CD4-positive, CD25-positive, alpha-beta regulatory T cell (primary cell): ENCODE measurements around the gene PTP4A1. TPM values are rescaled to one million over a fixed set of nuclear protein-coding genes. Genes with fewer than 3 reads are reported as not detected.

Source experiments
- ATAC-seq, 2 donors: fragments of 150-1000 bp; cut with Tn5 transposase; one replicate each; pipeline ENCODE4 v1.10.0; 2021; ENCODE audit warnings: low read depth in 2 of 2, moderate number of reproducible peaks in 2 of 2, moderate library complexity in 1 of 2
- DNase-seq, 3 donors: peaks; one replicate each; pipeline versions ENCODE4 v3.0.0 to v3.0.0-alpha.2; 2012 to 2022; ENCODE audit warnings: mixed read lengths in 1 of 3
- H3K27ac ChIP-seq: one replicate; pipeline ENCODE4 v1.7.0; 2013; ENCODE audit warnings: mild to moderate bottlenecking, low read length; ENCODE audit not compliant: insufficient read depth, poor library complexity, severe bottlenecking
- H3K27me3 ChIP-seq: one replicate; pipeline ENCODE4 v1.7.0; 2013; ENCODE audit warnings: low read length; ENCODE audit not compliant: control insufficient read depth, insufficient read depth
- H3K36me3 ChIP-seq: one replicate; pipeline ENCODE4 v1.7.0; 2013; ENCODE audit warnings: mild to moderate bottlenecking, low read length, moderate library complexity; ENCODE audit not compliant: control insufficient read depth, insufficient read depth
- H3K4me1 ChIP-seq: 2 replicates; pipeline ENCODE4 v1.7.0; 2013; ENCODE audit warnings: mild to moderate bottlenecking, low read length; ENCODE audit not compliant: insufficient read depth, control insufficient read depth, poor library complexity, severe bottlenecking
- H3K4me3 ChIP-seq: one replicate; pipeline ENCODE4 v1.7.0; 2013; ENCODE audit warnings: low read depth, mild to moderate bottlenecking, low read length, moderate library complexity
- H3K9me3 ChIP-seq, 2 experiments: 1 replicate in 1 of 2; 2 replicates in 1 of 2; pipeline ENCODE4 v1.7.0; 2013; ENCODE audit warnings: low read length in 2 of 2, mild to moderate bottlenecking in 1 of 2, moderate library complexity in 1 of 2; ENCODE audit not compliant: control insufficient read depth in 2 of 2
- H3K27ac Mint-ChIP-seq, 3 donors: one replicate each; pipeline ENCODE4 v1.8.0; 2020 to 2022; ENCODE audit warnings: mild to moderate bottlenecking in 3 of 3, mixed read lengths in 3 of 3, moderate library complexity in 2 of 3
- H3K27me3 Mint-ChIP-seq: one replicate; pipeline ENCODE4 v1.8.0; 2022; ENCODE audit warnings: mild to moderate bottlenecking, mixed read lengths
- H3K36me3 Mint-ChIP-seq: one replicate; pipeline ENCODE4 v1.8.0; 2020; ENCODE audit warnings: mixed read lengths
- H3K4me1 Mint-ChIP-seq, 4 donors: one replicate each; pipeline ENCODE4 v1.8.0; 2020 to 2022; ENCODE audit warnings: mixed read lengths in 4 of 4, mild to moderate bottlenecking in 1 of 4
- H3K4me3 Mint-ChIP-seq, 4 donors: one replicate each; pipeline ENCODE4 v1.8.0; 2020 to 2022; ENCODE audit warnings: mild to moderate bottlenecking in 4 of 4, mixed read lengths in 4 of 4, moderate library complexity in 3 of 4
- H3K9me3 Mint-ChIP-seq, 7 donors: one replicate each; pipeline ENCODE4 v1.8.0; 2020 to 2022; ENCODE audit warnings: mixed read lengths in 7 of 7, mild to moderate bottlenecking in 3 of 7, moderate library complexity in 2 of 7
- polyA plus RNA-seq, 4 donors: library from polyadenylated mRNA; unstranded; fragments of 300-500 nt; fragmentation: Illumina TruSeq; gene quantifications; one replicate each; pipeline ENCODE4 v1.2.3, GENCODE V29; 2021
- total RNA-seq: library from RNA; stranded (reverse); gene quantifications from one replicate; pipeline ENCODE4 v1.2.3, GENCODE V29; 2022

Gene PTP4A1
- total and polyA plus RNA-seq, 5 donors from 2014 or later = 54.1 to 126 (median 62.9) TPM

- Histone ChIP-seq H3K4me1 (peaks cover 16% of the 10 kb centered on the region), H3K27me3 (no peaks in the 10 kb centered on the region), H3K27ac (no peak overlapping the region), H3K36me3 (peaks cover 55% of the 10 kb centered on the region), H3K4me3 (no peak overlapping the region), H3K9me3 (no peaks in the 10 kb centered on the region)
- no peak for DNase-seq
- Mint-ChIP-seq H3K27ac (no peak overlapping the region), H3K4me3 (no peak overlapping the region), H3K27me3 (no peaks in the 10 kb centered on the region), H3K9me3 (no peaks in the 10 kb centered on the region), H3K4me1 (peaks cover 12 to 36% (median 29%) of the 10 kb centered on the region in 4 donors), H3K36me3 (peaks cover 36% of the 10 kb centered on the region)
- no peak for ATAC-seq
Observed at GRCh38 chr6:63578757-63579156, 6.5 kb downstream of the PTP4A1 start.

- no peak for ATAC-seq
- Mint-ChIP-seq H3K4me3 (no peak overlapping the region), H3K27ac (peak overlapping the region in 1 of 3 donors; percentile 7), H3K4me1 (peaks cover 7 to 23% (median 17%) of the 10 kb centered on the region in 4 donors), H3K27me3 (no peaks in the 10 kb centered on the region), H3K9me3 (no peaks in the 10 kb centered on the region), H3K36me3 (peaks cover 40% of the 10 kb centered on the region)
- H3K27me3 ChIP-seq = no peaks in the 10 kb centered on the region
- H3K36me3 ChIP-seq = peaks cover 55% of the 10 kb centered on the region
- DNase-seq = no peak
- no peak overlapping the region for H3K4me3 ChIP-seq
- H3K27ac ChIP-seq = no peak overlapping the region
- no peaks in the 10 kb centered on the region for H3K9me3 ChIP-seq
- H3K4me1 ChIP-seq = peaks cover 2% of the 10 kb centered on the region
Observed at GRCh38 chr6:63579937-63580703, 7.8 kb downstream of the PTP4A1 start.

GRCh38 chr6:63580704-63580961, 8.4 kb downstream of the PTP4A1 start:
- peaks cover 40% of the 10 kb centered on the region for H3K36me3 Mint-ChIP-seq
- H3K36me3 ChIP-seq = peaks cover 55% of the 10 kb centered on the region
- no peak overlapping the region for H3K4me3 Mint-ChIP-seq

GRCh38 chr6:63581355-63582013, 9.2 kb downstream of the PTP4A1 start:
- H3K4me3 ChIP-seq = no peak overlapping the region
- H3K36me3 ChIP-seq = peaks cover 51% of the 10 kb centered on the region
- peaks cover 9 to 17% (median 12%) of the 10 kb centered on the region in 4 donors for H3K4me1 Mint-ChIP-seq
- H3K9me3 ChIP-seq = no peaks in the 10 kb centered on the region
- peak overlapping the region in 1 of 3 donors; percentile 26 for H3K27ac Mint-ChIP-seq
- H3K4me1 ChIP-seq = no peaks in the 10 kb centered on the region
- H3K4me3 Mint-ChIP-seq = no peak overlapping the region
- no peak overlapping the region for H3K27ac ChIP-seq
- no peak for DNase-seq
- no peaks in the 10 kb centered on the region for H3K9me3 Mint-ChIP-seq
- ATAC-seq = no peak
- no peaks in the 10 kb centered on the region for H3K27me3 ChIP-seq
- no peaks in the 10 kb centered on the region for H3K27me3 Mint-ChIP-seq
- H3K36me3 Mint-ChIP-seq = peaks cover 37% of the 10 kb centered on the region

More at GRCh38 chr6:63580704-63580961, 8.4 kb downstream of the PTP4A1 start:
- H3K9me3 ChIP-seq = no peaks in the 10 kb centered on the region
- H3K4me1 ChIP-seq = no peaks in the 10 kb centered on the region
- no peak overlapping the region for H3K27ac ChIP-seq
- DNase-seq = no peak
- no peak overlapping the region for H3K4me3 ChIP-seq
- Mint-ChIP-seq H3K4me1 (peaks cover 5 to 21% (median 16%) of the 10 kb centered on the region in 4 donors), H3K27ac (no peak overlapping the region), H3K27me3 (no peaks in the 10 kb centered on the region), H3K9me3 (no peaks in the 10 kb centered on the region)
- H3K27me3 ChIP-seq = no peaks in the 10 kb centered on the region
- no peak for ATAC-seq

- ATAC-seq = no peak
- Histone ChIP-seq H3K27me3 (no peaks in the 10 kb centered on the region), H3K4me1 (no peaks in the 10 kb centered on the region), H3K36me3 (peaks cover 40% of the 10 kb centered on the region), H3K27ac (no peak overlapping the region), H3K4me3 (no peak overlapping the region), H3K9me3 (no peaks in the 10 kb centered on the region)
- no peaks in the 10 kb centered on the region for H3K9me3 Mint-ChIP-seq
- peaks cover 30% of the 10 kb centered on the region for H3K36me3 Mint-ChIP-seq
- H3K4me1 Mint-ChIP-seq = peaks cover 2 to 15% (median 12%) of the 10 kb centered on the region in 4 donors
- H3K27me3 Mint-ChIP-seq = no peaks in the 10 kb centered on the region
- H3K27ac Mint-ChIP-seq = peak overlapping the region in 1 of 3 donors; percentile 89
- H3K4me3 Mint-ChIP-seq = peak overlapping the region in 1 of 4 donors; percentile 8
- DNase-seq = no peak
Observed at GRCh38 chr6:63582579-63583231, 10.4 kb downstream of the PTP4A1 start.

GRCh38 chr6:63584125-63584514, 11.8 kb downstream of the PTP4A1 start:
- no peak for DNase-seq
- Histone ChIP-seq H3K9me3 (no peaks in the 10 kb centered on the region), H3K27ac (no peak overlapping the region), H3K4me3 (no peak overlapping the region), H3K27me3 (no peaks in the 10 kb centered on the region), H3K4me1 (no peaks in the 10 kb centered on the region), H3K36me3 (peaks cover 27% of the 10 kb centered on the region)
- no peak overlapping the region for H3K4me3 Mint-ChIP-seq
- H3K36me3 Mint-ChIP-seq = peaks cover 30% of the 10 kb centered on the region
- peaks cover 2 to 15% (median 12%) of the 10 kb centered on the region in 4 donors for H3K4me1 Mint-ChIP-seq
- no peak overlapping the region for H3K27ac Mint-ChIP-seq
- no peaks in the 10 kb centered on the region for H3K9me3 Mint-ChIP-seq
- H3K27me3 Mint-ChIP-seq = no peaks in the 10 kb centered on the region
- no peak for ATAC-seq

GRCh38 chr6:63584566-63584965, 12.3 kb downstream of the PTP4A1 start:
- peaks cover 2 to 15% (median 12%) of the 10 kb centered on the region in 4 donors for H3K4me1 Mint-ChIP-seq
- H3K36me3 Mint-ChIP-seq = peaks cover 30% of the 10 kb centered on the region
- H3K27ac ChIP-seq = no peak overlapping the region
- ATAC-seq (no peak), DNase-seq (no peak)
- no peaks in the 10 kb centered on the region for H3K9me3 ChIP-seq
- H3K4me3 ChIP-seq = no peak overlapping the region
- H3K27me3 Mint-ChIP-seq = no peaks in the 10 kb centered on the region
- H3K4me1 ChIP-seq = no peaks in the 10 kb centered on the region
- peaks cover 23% of the 10 kb centered on the region for H3K36me3 ChIP-seq
- H3K4me3 Mint-ChIP-seq = no peak overlapping the region
- no peaks in the 10 kb centered on the region for H3K9me3 Mint-ChIP-seq
- H3K27ac Mint-ChIP-seq = no peak overlapping the region
- H3K27me3 ChIP-seq = no peaks in the 10 kb centered on the region
